Liver (tissue), 9 donors: Measurements from ENCODE around the gene FIBP. TPM values are rescaled to one million over a fixed set of nuclear protein-coding genes. Genes with fewer than 3 reads are reported as not detected.

Experiments used
- DNase-seq: peaks from one replicate; pipeline ENCODE4 v3.0.0-alpha.2; 2017; ENCODE audit warnings: low spot score
- H3K27ac ChIP-seq, 2 donors: one replicate each; pipeline ENCODE4 v1.7.0; 2013; ENCODE audit warnings: inconsistent platforms in 2 of 2, low read length in 2 of 2, control low read depth in 1 of 2, low read depth in 1 of 2, mild to moderate bottlenecking in 1 of 2
- H3K27me3 ChIP-seq, 4 donors: one replicate each; pipeline versions ENCODE4 v1.6.1 to v1.7.0; 2013; ENCODE audit warnings: low read length in 3 of 4, inconsistent platforms in 1 of 4, mild to moderate bottlenecking in 1 of 4, moderate library complexity in 1 of 4; ENCODE audit not compliant: control insufficient read depth in 4 of 4, insufficient read depth in 4 of 4
- H3K36me3 ChIP-seq, 4 donors: one replicate each; pipeline versions ENCODE4 v1.6.1 to v1.7.0; 2013; ENCODE audit warnings: low read length in 3 of 4, mild to moderate bottlenecking in 3 of 4, low read depth in 1 of 4, moderate library complexity in 1 of 4; ENCODE audit not compliant: control insufficient read depth in 4 of 4, insufficient read depth in 3 of 4
- H3K4me1 ChIP-seq, 4 donors: one replicate each; pipeline versions ENCODE4 v1.6.1 to v1.7.0; 2013; ENCODE audit warnings: low read length in 3 of 4, mild to moderate bottlenecking in 3 of 4, moderate library complexity in 1 of 4; ENCODE audit not compliant: control insufficient read depth in 4 of 4, insufficient read depth in 4 of 4
- H3K4me3 ChIP-seq, 3 donors: one replicate each; pipeline versions ENCODE4 v1.6.1 to v1.7.0; 2013; ENCODE audit warnings: low read length in 3 of 3, control low read depth in 1 of 3, low read depth in 1 of 3, mild to moderate bottlenecking in 1 of 3
- H3K9ac ChIP-seq, 2 donors: one replicate each; pipeline ENCODE4 v1.7.0; 2013; ENCODE audit warnings: low read length in 2 of 2, mild to moderate bottlenecking in 2 of 2, moderate library complexity in 2 of 2, control low read depth in 1 of 2, low read depth in 1 of 2
- H3K9me3 ChIP-seq, 4 donors: one replicate each; pipeline versions ENCODE4 v1.6.1 to v1.7.0; 2013; ENCODE audit warnings: low read length in 3 of 4; ENCODE audit not compliant: control insufficient read depth in 4 of 4
- ATF3 ChIP-seq: IDR thresholded peaks from 2 replicates; pipeline ENCODE4 v1.6.1; 2016; ENCODE audit warnings: antibody characterized with exemption
- CTCF ChIP-seq: fragments of 150-350 bp; IDR thresholded peaks from 2 replicates; pipeline ENCODE4 v1.5.1; 2017; ENCODE audit warnings: improper control_type of control experiment, low read depth, low read length; ENCODE audit not compliant: missing input control
- EGR1 ChIP-seq, 2 donors: IDR thresholded peaks; 2 replicates each; pipeline ENCODE4 v1.6.1; 2016 to 2018; ENCODE audit warnings: antibody characterized with exemption in 2 of 2, low read depth in 2 of 2
- FOXA1 ChIP-seq: IDR thresholded peaks from 2 replicates; pipeline ENCODE4 v1.6.1; 2016; ENCODE audit warnings: antibody characterized with exemption
- FOXA2 ChIP-seq: IDR thresholded peaks from 2 replicates; pipeline ENCODE4 v1.6.1; 2016; ENCODE audit warnings: antibody characterized with exemption
- GABPA ChIP-seq, 2 donors: IDR thresholded peaks in 1 of 2; conservative IDR thresholded peaks in 1 of 2; 2 replicates each; pipeline ENCODE4 v1.6.1; 2016; ENCODE audit warnings: antibody characterized with exemption in 2 of 2, mild to moderate bottlenecking in 1 of 2, moderate library complexity in 1 of 2
- HNF4A ChIP-seq, 2 donors: conservative IDR thresholded peaks; 2 replicates each; pipeline ENCODE4 v1.6.1; 2016; ENCODE audit warnings: antibody characterized with exemption in 2 of 2, mild to moderate bottlenecking in 2 of 2
- HNF4G ChIP-seq: IDR thresholded peaks from 2 replicates; pipeline ENCODE4 v1.6.1; 2016; ENCODE audit warnings: antibody characterized with exemption
- JUND ChIP-seq, 2 donors: IDR thresholded peaks; 2 replicates each; pipeline ENCODE4 v1.6.1; 2016; ENCODE audit warnings: antibody characterized with exemption in 2 of 2
- MAX ChIP-seq: IDR thresholded peaks from 2 replicates; pipeline ENCODE4 v1.6.1; 2016; ENCODE audit warnings: antibody characterized with exemption
- NR2F2 ChIP-seq: IDR thresholded peaks from 2 replicates; pipeline ENCODE4 v1.6.1; 2016; ENCODE audit warnings: antibody characterized with exemption
- RAD21 ChIP-seq, 2 donors: IDR thresholded peaks; 2 replicates each; pipeline ENCODE4 v1.6.1; 2016; ENCODE audit warnings: antibody characterized with exemption in 2 of 2, mild to moderate bottlenecking in 2 of 2
- RXRA ChIP-seq, 2 donors: IDR thresholded peaks; 2 replicates each; pipeline ENCODE4 v1.6.1; 2017 to 2018; ENCODE audit warnings: antibody characterized with exemption in 2 of 2, mild to moderate bottlenecking in 1 of 2
- SP1 ChIP-seq: IDR thresholded peaks from 2 replicates; pipeline ENCODE4 v1.6.1; 2018; ENCODE audit warnings: antibody characterized with exemption, mild to moderate bottlenecking
- TAF1 ChIP-seq: conservative IDR thresholded peaks from 2 replicates; pipeline ENCODE4 v1.6.1; 2016; ENCODE audit warnings: antibody characterized with exemption, mild to moderate bottlenecking
- YY1 ChIP-seq: IDR thresholded peaks from 2 replicates; pipeline ENCODE4 v1.6.1; 2016; ENCODE audit warnings: antibody characterized with exemption, mild to moderate bottlenecking
- ZBTB33 ChIP-seq: IDR thresholded peaks from 2 replicates; pipeline ENCODE4 v1.6.1; 2016; ENCODE audit warnings: antibody characterized with exemption
- WGBS: extraction: QIAGEN DNeasy Blood & Tissue Kit; methylation state at CpG from one replicate; pipeline ENCODE4 v1.1.7; 2013; 5-methylcytosine and 5-hydroxymethylcytosine counted together
- polyA plus RNA-seq, 2 donors: library from polyadenylated mRNA; stranded (reverse) in 1 of 2; unstranded in 1 of 2; fragments of 200-250 nt in 1 of 2; fragments of >200 nt in 1 of 2; fragmentation: Nextera tagmentation in 1 of 2; extraction: Ambion mirVana in 1 of 2; gene quantifications; one replicate each; pipeline versions ENCODE4 v1.2.1 to v1.2.3, GENCODE V29; 2013 to 2015
- total RNA-seq, 2 donors: library from RNA; depleted of rRNA; stranded (reverse); fragments of >200 nt; gene quantifications; one replicate each; pipeline ENCODE4 v1.2.3, GENCODE V29; 2014
- donor health status: healthy.
- donor health status: healthy.
- donor health status: healthy.
- donor health status: healthy.
- donor health status: healthy.

Gene FIBP
- total and polyA plus RNA-seq, 4 donors = 23.7 to 45.4 (median 29.1) TPM

GRCh38 chr11:65897020-65897471, 8.8 kb upstream of the FIBP start:
- H3K9me3 ChIP-seq = no peaks in the 10 kb centered on the region
- no peaks in the 10 kb centered on the region for H3K27me3 ChIP-seq
- H3K4me3 ChIP-seq = no peak overlapping the region
- no peak overlapping the region for H3K9ac ChIP-seq
- peaks cover 0 to 24% (median 12%) of the 10 kb centered on the region in 4 donors for H3K4me1 ChIP-seq
- no peak for TF ChIP-seq CTCF
- TF ChIP-seq EGR1 (IDR thresholded peaks at IDR 0.05; ENCODE audit: low read depth in 2 of 2) = no peak
- no peak overlapping the region for H3K27ac ChIP-seq
- 93% methylated on average over 4 of the region's 4 CpGs for WGBS
- peaks cover 0 to 1% (median 0%) of the 10 kb centered on the region in 4 donors for H3K36me3 ChIP-seq
- DNase-seq = no peak

- H3K27me3 ChIP-seq = no peaks in the 10 kb centered on the region
- no peak overlapping the region for H3K4me3 ChIP-seq
- 93% methylated on average over 14 of the region's 14 CpGs for WGBS
- peaks cover 0 to 26% (median 14%) of the 10 kb centered on the region in 4 donors for H3K4me1 ChIP-seq
- TF ChIP-seq FOXA2 (no peak), HNF4G (no peak), HNF4A (conservative IDR thresholded peaks at IDR 0.05) (no peak), YY1 (no peak), EGR1 (IDR thresholded peaks at IDR 0.05; ENCODE audit: low read depth in 2 of 2) (no peak), RAD21 (IDR thresholded peaks at IDR 0.05) (no peak), JUND (IDR thresholded peaks at IDR 0.05) (no peak), TAF1 (no peak)
- H3K9me3 ChIP-seq = no peaks in the 10 kb centered on the region
- H3K36me3 ChIP-seq = peaks cover 0 to 1% (median 0%) of the 10 kb centered on the region in 4 donors
- no peak overlapping the region for H3K9ac ChIP-seq
- no peak overlapping the region for H3K27ac ChIP-seq
- DNase-seq = no peak
Measured at GRCh38 chr11:65896034-65896999, 8.0 kb upstream of the FIBP start.

GRCh38 chr11:65895482-65895981, 7.3 kb upstream of the FIBP start:
- TF ChIP-seq ZBTB33 = no peak
- TF ChIP-seq SP1 = no peak
- no peak for TF ChIP-seq GABPA (IDR thresholded peaks at IDR 0.05 in 1 of 2, conservative IDR thresholded peaks at IDR 0.05 in 1 of 2)
- no peak for TF ChIP-seq FOXA1
- TF ChIP-seq RXRA (IDR thresholded peaks at IDR 0.05) = no peak
- TF ChIP-seq ATF3 = no peak
- no peak for TF ChIP-seq JUND (IDR thresholded peaks at IDR 0.05)
- no peak for TF ChIP-seq NR2F2
- TF ChIP-seq RAD21 (IDR thresholded peaks at IDR 0.05) = no peak
- TF ChIP-seq MAX = no peak
- no peak for TF ChIP-seq TAF1
- TF ChIP-seq YY1 = no peak
- TF ChIP-seq CTCF = no peak
- no peak for DNase-seq
- peaks cover 0 to 32% (median 19%) of the 10 kb centered on the region in 4 donors for H3K4me1 ChIP-seq
- H3K27ac ChIP-seq = no peak overlapping the region
- peaks cover 0 to 1% (median 0%) of the 10 kb centered on the region in 4 donors for H3K36me3 ChIP-seq
- 93% methylated on average over 5 of the region's 5 CpGs for WGBS
- H3K9ac ChIP-seq = no peak overlapping the region
- no peak overlapping the region for H3K4me3 ChIP-seq
- no peaks in the 10 kb centered on the region for H3K9me3 ChIP-seq
- H3K27me3 ChIP-seq = no peaks in the 10 kb centered on the region
